ENCODE results near the gene MRPL12. TPM values are rescaled to one million over a fixed set of nuclear protein-coding genes. Genes with fewer than 3 reads are reported as not detected.
A peak's percentile ranks its signal among the peaks of the same experiment; 100 is the strongest.

Gene MRPL12
- total RNA-seq, 1 experiment from 2014 or later, result 143 TPM

GRCh38 chr17:81727324-81728031 is 24.3 kb downstream of the MRPL12 start:
- H3K27me3 Mint-ChIP-seq (ENCODE audit: insufficient read depth, unreplicated experiment), result no peaks in the 10 kb centered on the region
- intact Hi-C loops (cut with micrococcal nuclease), result no loop called here
- BruUV-seq (replicated peaks), result no TSS peak
- ChIA-PET CTCF (no interaction called here), POLR2A (interaction anchor here (1.0 to 2.0 kb wide), 2 partner anchors 15 to 139 kb away, joined by 3 to 7 read pairs; no protein-coding TSS in a partner anchor)
- no peak overlapping the region for H3K4me3 Mint-ChIP-seq (ENCODE audit: unreplicated experiment)
- no peaks in the 10 kb centered on the region for H3K36me3 Mint-ChIP-seq (ENCODE audit: insufficient read depth, unreplicated experiment)
- TF ChIP-seq CTCF (IDR thresholded peaks at IDR 0.05; ENCODE audit: unreplicated experiment), result no peak
- H3K4me1 Mint-ChIP-seq (ENCODE audit: insufficient read depth, unreplicated experiment), result peaks cover 16% of the 10 kb centered on the region
- no peaks in the 10 kb centered on the region for H3K9me3 Mint-ChIP-seq (ENCODE audit: unreplicated experiment)
- no peak overlapping the region for H3K27ac Mint-ChIP-seq (ENCODE audit: low read depth, unreplicated experiment)
- DNase-seq (ENCODE audit: unreplicated experiment), result no peak

GRCh38 chr17:81733507-81734404 is 30.6 kb downstream of the MRPL12 start:
- no peaks in the 10 kb centered on the region for H3K27me3 Mint-ChIP-seq (ENCODE audit: insufficient read depth, unreplicated experiment)
- ChIA-PET CTCF (interaction anchor here (0.6 to 2.1 kb wide), 9 partner anchors 8 to 483 kb away, joined by 3 to 11 read pairs (median 3); no protein-coding TSS in a partner anchor), POLR2A (interaction anchor here (0.6 kb wide), 1 partner anchor 21 kb away, joined by 3 read pairs; no protein-coding TSS in a partner anchor)
- no peaks in the 10 kb centered on the region for H3K9me3 Mint-ChIP-seq (ENCODE audit: unreplicated experiment)
- TF ChIP-seq CTCF (IDR thresholded peaks at IDR 0.05; ENCODE audit: unreplicated experiment), result peak; percentile 93
- BruUV-seq (replicated peaks), result no TSS peak
- intact Hi-C loops (cut with micrococcal nuclease), result no loop called here
- H3K4me3 Mint-ChIP-seq (ENCODE audit: unreplicated experiment), result no peak overlapping the region
- H3K4me1 Mint-ChIP-seq (ENCODE audit: insufficient read depth, unreplicated experiment), result peaks cover 6% of the 10 kb centered on the region
- peak; percentile 80 for DNase-seq (ENCODE audit: unreplicated experiment)
- no peaks in the 10 kb centered on the region for H3K36me3 Mint-ChIP-seq (ENCODE audit: insufficient read depth, unreplicated experiment)
- H3K27ac Mint-ChIP-seq (ENCODE audit: low read depth, unreplicated experiment), result no peak overlapping the region

- Mint-ChIP-seq H3K27me3 (ENCODE audit: insufficient read depth, unreplicated experiment) (no peaks in the 10 kb centered on the region), H3K27ac (ENCODE audit: low read depth, unreplicated experiment) (no peak overlapping the region), H3K4me3 (ENCODE audit: unreplicated experiment) (no peak overlapping the region), H3K36me3 (ENCODE audit: insufficient read depth, unreplicated experiment) (no peaks in the 10 kb centered on the region), H3K4me1 (ENCODE audit: insufficient read depth, unreplicated experiment) (peaks cover 6% of the 10 kb centered on the region), H3K9me3 (ENCODE audit: unreplicated experiment) (no peaks in the 10 kb centered on the region)
- no peak for TF ChIP-seq CTCF (IDR thresholded peaks at IDR 0.05; ENCODE audit: unreplicated experiment)
- DNase-seq (ENCODE audit: unreplicated experiment), result no peak
- intact Hi-C loops (cut with micrococcal nuclease), result no loop called here
- BruUV-seq (replicated peaks), result no TSS peak
- CTCF ChIA-PET, result interaction anchor here (0.6 to 2.1 kb wide), 9 partner anchors 9 to 1478 kb away, joined by 3 to 11 read pairs (median 3); no protein-coding TSS in a partner anchor
- POLR2A ChIA-PET, result interaction anchor here (1.1 to 1.7 kb wide), 3 partner anchors 66 to 158 kb away, joined by 3 to 6 read pairs (median 3); partner anchors contain the start of gene MCRIP1
These were observed 31.5 kb downstream of the MRPL12 start for GRCh38 chr17:81734405-81735263.

Data from MCF 10A (cell line).